ENCODE results near the gene SERPINB13. TPM values are rescaled to one million over a fixed set of nuclear protein-coding genes. Genes with fewer than 3 reads are reported as not detected.
"Not testable (repeated sequence)": the region's sequence is repeated elsewhere in the genome, so short reads cannot be mapped to it uniquely, and the experiment has no call there.

SERPINB13 gene
- total RNA-seq, 2 experiments from 2014 or later = not detected

DNA sequence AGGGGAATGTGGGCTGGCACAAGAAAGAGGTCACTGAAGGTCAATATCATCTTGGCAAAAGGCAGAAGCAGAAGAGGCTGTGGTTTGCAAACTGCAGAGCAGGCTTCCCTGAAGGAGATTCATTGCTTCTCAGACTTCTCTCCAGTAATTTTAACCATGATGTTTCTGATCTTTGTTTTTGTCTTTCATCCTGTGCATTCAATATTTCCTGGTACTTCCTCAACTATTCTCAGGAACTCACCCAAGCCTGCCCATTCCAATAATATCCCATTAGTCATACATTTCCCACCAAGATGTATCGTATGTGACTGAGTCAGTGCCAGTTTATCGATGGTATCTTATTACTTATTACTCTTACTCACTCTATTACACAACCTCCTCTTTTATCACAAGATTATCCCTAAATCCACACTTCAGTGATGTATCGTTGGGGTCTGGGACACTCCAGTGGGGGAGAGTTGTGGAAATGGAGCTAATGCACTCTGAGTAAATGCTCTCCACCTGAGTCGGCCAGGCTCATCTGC lies 54.1 kb downstream of the SERPINB13 start:
- H3K27ac Mint-ChIP-seq; H3K4me3 Mint-ChIP-seq; H3K4me1 Mint-ChIP-seq; POLR2A ChIA-PET; H3K27me3 Mint-ChIP-seq; CTCF ChIA-PET; DNase-seq; H3K36me3 Mint-ChIP-seq (ENCODE audit: low read depth); H3K9me3 Mint-ChIP-seq: not testable (repeated sequence)

DNA sequence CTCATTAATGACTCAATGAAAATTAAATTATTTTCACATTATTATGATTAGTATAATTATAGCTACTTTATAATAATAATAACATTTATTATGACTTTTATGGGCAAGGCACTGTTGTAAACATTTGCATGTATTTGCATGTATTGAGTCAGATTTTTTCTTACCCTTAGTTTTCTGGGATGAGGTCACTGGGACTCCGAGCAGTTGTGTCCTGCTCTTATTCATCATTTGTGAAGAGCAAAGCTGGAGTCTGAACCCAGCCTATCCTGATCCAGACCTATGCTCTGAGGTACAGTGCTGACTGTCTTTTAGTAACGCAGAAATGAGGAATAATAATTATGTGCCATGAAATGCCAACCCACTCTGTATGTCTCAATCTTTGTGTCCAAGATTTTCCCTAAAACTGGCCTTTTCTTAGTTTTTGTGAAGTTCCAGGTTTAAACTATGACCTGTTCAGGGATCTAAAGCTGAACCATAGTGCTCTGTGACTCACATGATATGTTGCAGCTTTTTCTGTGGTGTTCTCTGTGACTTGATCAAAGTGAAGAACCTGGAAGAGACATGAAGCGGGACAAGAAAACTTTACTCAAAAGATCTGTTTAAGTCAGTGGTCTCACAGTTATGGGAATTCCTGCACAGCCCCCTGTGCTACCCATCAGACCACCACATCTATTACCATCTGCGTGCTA lies 55.7 kb downstream of the SERPINB13 start:
- H3K9me3 Mint-ChIP-seq; CTCF ChIA-PET; DNase-seq; H3K4me3 Mint-ChIP-seq; H3K27me3 Mint-ChIP-seq; H3K36me3 Mint-ChIP-seq (ENCODE audit: low read depth); H3K27ac Mint-ChIP-seq; H3K4me1 Mint-ChIP-seq: not testable (repeated sequence)
- POLR2A ChIA-PET = interaction anchor here (0.6 kb wide), 1 partner anchor 22 kb away, joined by 3 read pairs; no protein-coding TSS in a partner anchor

DNA sequence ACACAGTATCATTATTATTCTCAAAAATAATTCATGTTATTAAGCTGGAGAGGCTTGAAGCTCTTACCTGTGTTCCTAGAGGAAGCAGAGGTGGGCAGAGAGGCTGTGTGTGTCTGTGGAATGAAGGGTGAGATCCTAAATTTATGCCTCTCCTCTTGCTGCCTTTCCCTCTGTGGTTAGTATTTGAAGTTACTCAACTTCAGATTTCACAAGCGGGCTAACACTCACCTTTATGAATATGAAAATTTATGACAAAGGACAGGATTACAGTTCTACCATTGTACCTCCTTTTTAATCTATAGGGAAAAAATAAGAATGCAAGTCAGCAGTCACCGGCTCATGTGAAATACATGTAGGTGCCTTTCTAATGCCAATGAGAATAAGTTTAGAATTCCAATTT lies 57.0 kb downstream of the SERPINB13 start, which contains the start of gene SERPINB4:
SERPINB4 (minus strand) TSS at position 115 of the 400 bp plus-strand sequence. CDS start 679 bp downstream, outside the sequence.
- H3K4me3 Mint-ChIP-seq; H3K36me3 Mint-ChIP-seq (ENCODE audit: low read depth); H3K4me1 Mint-ChIP-seq; DNase-seq; H3K27me3 Mint-ChIP-seq; H3K9me3 Mint-ChIP-seq; POLR2A ChIA-PET; CTCF ChIA-PET; H3K27ac Mint-ChIP-seq: not testable (repeated sequence)

DNA sequence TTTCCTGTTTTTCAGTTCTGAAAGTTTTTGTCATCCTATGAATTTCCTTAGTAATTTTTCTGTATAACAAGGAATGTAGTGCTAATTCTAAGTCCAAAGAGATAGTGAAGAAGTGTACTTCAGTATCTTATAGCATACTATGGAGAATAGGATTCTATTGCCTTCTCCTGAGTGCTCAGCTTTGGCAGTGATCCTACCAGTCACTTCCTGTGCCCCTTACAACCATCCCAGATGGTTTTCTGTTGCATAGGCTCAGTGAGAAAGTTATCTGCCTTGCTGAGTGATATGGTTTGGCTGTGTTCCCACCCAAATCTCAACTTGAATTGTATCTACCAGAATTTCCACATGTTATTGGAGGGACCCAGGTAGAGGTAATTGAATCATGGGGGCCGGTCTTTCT lies 57.6 kb downstream of the SERPINB13 start:
- H3K4me3 Mint-ChIP-seq; H3K9me3 Mint-ChIP-seq; H3K27me3 Mint-ChIP-seq; H3K27ac Mint-ChIP-seq; H3K36me3 Mint-ChIP-seq (ENCODE audit: low read depth); POLR2A ChIA-PET; CTCF ChIA-PET; DNase-seq; H3K4me1 Mint-ChIP-seq: not testable (repeated sequence)

DNA sequence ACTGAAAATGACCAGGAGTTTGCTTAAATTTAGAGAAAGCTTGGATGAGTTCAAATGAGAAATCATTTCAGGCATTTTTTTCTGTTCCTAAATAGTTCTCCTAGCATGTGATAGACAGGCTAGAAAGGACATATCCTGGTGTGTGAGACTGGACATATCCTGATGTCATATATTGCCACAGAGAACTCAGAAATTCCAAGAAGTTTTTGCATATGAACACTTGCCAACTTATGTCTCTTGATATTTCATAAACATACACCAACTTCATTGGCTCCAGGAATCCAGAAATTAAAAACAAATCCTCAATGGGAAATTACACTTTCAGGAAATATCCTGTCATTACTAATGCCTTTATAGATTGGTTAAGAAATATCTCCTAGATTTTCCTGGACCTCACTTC lies 59.8 kb downstream of the SERPINB13 start:
- Mint-ChIP-seq H3K27ac (no peak overlapping the region), H3K4me1 (no peaks in the 10 kb centered on the region), H3K36me3 (ENCODE audit: low read depth) (no peaks in the 10 kb centered on the region), H3K9me3 (no peaks in the 10 kb centered on the region), H3K27me3 (no peaks in the 10 kb centered on the region), H3K4me3 (no peak overlapping the region)
- ChIA-PET CTCF (no interaction called here), POLR2A (no interaction called here)
- DNase-seq = no peak

DNA sequence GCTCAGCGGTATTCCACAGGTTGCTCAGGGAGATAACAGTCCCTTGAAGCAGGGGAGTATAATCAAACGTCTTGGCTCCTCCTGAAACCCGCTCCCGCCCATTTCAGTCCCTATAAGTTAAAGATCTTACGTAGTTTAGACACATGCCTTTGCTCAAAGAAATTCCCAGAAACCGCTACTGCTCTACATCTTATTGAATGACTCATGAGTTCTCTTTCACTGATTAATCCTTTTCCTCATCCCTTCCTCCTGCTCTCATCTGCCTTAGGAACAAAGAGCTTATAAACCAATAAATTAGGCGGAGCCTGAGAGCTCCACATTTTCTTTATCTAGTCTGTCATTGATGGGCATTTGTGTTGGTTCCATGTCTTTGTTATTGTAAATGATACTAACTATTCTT lies 61.1 kb downstream of the SERPINB13 start:
- CTCF ChIA-PET = no interaction called here
- no peak overlapping the region for H3K27ac Mint-ChIP-seq
- POLR2A ChIA-PET = no interaction called here
- H3K27me3 Mint-ChIP-seq = no peaks in the 10 kb centered on the region
- H3K4me1 Mint-ChIP-seq = no peaks in the 10 kb centered on the region
- H3K36me3 Mint-ChIP-seq (ENCODE audit: low read depth) = no peaks in the 10 kb centered on the region
- no peak for DNase-seq
- no peaks in the 10 kb centered on the region for H3K9me3 Mint-ChIP-seq
- H3K4me3 Mint-ChIP-seq = no peak overlapping the region

Other genes starting within 250 kb of the SERPINB13 start
- 10 to 100 TPM; 60.9 to 66.4 TPM for gene KDSR, start 220.1 kb upstream of the SERPINB13 start, total RNA-seq
- gene VPS4B, start 164.9 kb upstream of the SERPINB13 start, total RNA-seq = 10 to 100 TPM; 72.4 to 77.0 TPM
- not detected for gene SERPINB5, start 110.4 kb upstream of the SERPINB13 start, total RNA-seq
- gene SERPINB12, start 45.0 kb upstream of the SERPINB13 start, total RNA-seq = not detected
- gene SERPINB4, start 56.9 kb downstream of the SERPINB13 start, total RNA-seq = not detected
- gene SERPINB3, start 74.5 kb downstream of the SERPINB13 start, total RNA-seq = not detected
- not detected for gene SERPINB11, start 115.6 kb downstream of the SERPINB13 start, total RNA-seq
- gene SERPINB7, start 188.1 kb downstream of the SERPINB13 start, total RNA-seq = not detected

All from activated CD4-positive, alpha-beta memory T cell treated with anti-CD3 and anti-CD28 coated beads, Interleukin-2, amount 10 ng/mL, durations not matched to agents 7 days and 5 days (primary cell).